Measurements from ENCODE around the gene POP5.

- no peak for TF ChIP-seq RAD21 (IDR thresholded peaks at IDR 0.05; ENCODE audit: low read depth)
- TF ChIP-seq FOXM1 (IDR thresholded peaks at IDR 0.05; ENCODE audit: borderline replicate concordance, low read depth) = no peak
- no peak for TF ChIP-seq TAF1 (IDR thresholded peaks at IDR 0.05; ENCODE audit: low read depth)
- TF ChIP-seq USF1 (IDR thresholded peaks at IDR 0.05) = no peak
- no peak for TF ChIP-seq EP300 (IDR thresholded peaks at IDR 0.05; ENCODE audit: borderline replicate concordance)
These were observed 42.7 kb downstream of the POP5 start for GRCh38 chr12:120538281-120539156.
